GM12878 (cell line): ENCODE measurements around the gene DENND6B. TPM values are rescaled to one million over a fixed set of nuclear protein-coding genes. Genes with fewer than 3 reads are reported as not detected.
A peak's percentile ranks its signal among the peaks of the same experiment; 100 is the strongest.

Experiments
- ATAC-seq: fragments of 200-7000 bp; cut with Tn5 transposase; 3 replicates; pipeline ENCODE4 v1.9.1; 2020; ENCODE audit warnings: mild to moderate bottlenecking, moderate library complexity
- BruUV-seq: library from RNA; stranded (reverse); fragments of 400-500 nt; replicated peaks from 2 replicates; lab custom pipeline; 2021; lab: Mats Ljungman, UMichigan
- CTCF ChIA-PET: fragments of 300-600 bp; sonication (Branson Sonifier 250); formaldehyde crosslinking; extraction: SDS; loops from one replicate; lab custom pipeline; 2021; ENCODE audit warnings: inconsistent platforms; lab: Yijun Ruan, JAX
- POLR2A ChIA-PET: fragments of 350-600 bp; formaldehyde crosslinking; extraction: SDS; loops from one replicate; lab custom pipeline; 2021; ENCODE audit warnings: inconsistent platforms; lab: Charles Lee
- RAD21 ChIA-PET: fragments of 300-600 bp; sonication (Branson Sonifier 250); formaldehyde crosslinking; loops from one replicate; lab custom pipeline; 2023; ENCODE audit warnings: antibody characterized with exemption; ENCODE audit not compliant: unreplicated experiment; lab: Charles Lee
- SMC1A ChIA-PET: fragments of 300-600 bp; sonication (Branson Sonifier 250); formaldehyde crosslinking; loops from one replicate; lab custom pipeline; 2023; ENCODE audit not compliant: unreplicated experiment, uncharacterized antibody; lab: Charles Lee
- DNase-seq: peaks from one replicate; pipeline ENCODE4 v3.0.0-alpha.2; 2011; ENCODE audit warnings: low read depth, low spot score
- FAIRE-seq: peaks from 3 replicates; lab custom pipeline; 2011; peaks lifted over from hg19 to GRCh38; lab: Jason Lieb, UNC
- H2AFZ ChIP-seq: 2 replicates; pipeline ENCODE4 v1.6.0; 2011; ENCODE audit warnings: low read depth, low read length, control low read depth; ENCODE audit not compliant: control insufficient read depth
- H3K27ac ChIP-seq: 2 replicates; pipeline ENCODE4 v1.5.1; 2011; ENCODE audit warnings: control low read depth; ENCODE audit not compliant: control insufficient read depth, insufficient read depth
- H3K27me3 ChIP-seq, 2 experiments: replicated peaks in 1 of 2; 2 replicates each; pipeline versions ENCODE4 v1.6.0 to v1.6.1; 2011; ENCODE audit warnings: low read length in 1 of 2; ENCODE audit not compliant: control insufficient read depth in 2 of 2, insufficient read depth in 2 of 2
- H3K36me3 ChIP-seq, 2 experiments: 2 replicates each; pipeline ENCODE4 v1.5.1; 2011; ENCODE audit warnings: low read length in 1 of 2; ENCODE audit not compliant: control insufficient read depth in 2 of 2, insufficient read depth in 2 of 2
- H3K4me1 ChIP-seq: 2 replicates; pipeline ENCODE4 v1.6.1; 2011; ENCODE audit warnings: mild to moderate bottlenecking, low read length, moderate library complexity, mixed read lengths; ENCODE audit not compliant: control insufficient read depth, insufficient read depth
- H3K4me2 ChIP-seq: 2 replicates; pipeline ENCODE4 v1.6.0; 2011; ENCODE audit warnings: control low read depth; ENCODE audit not compliant: control insufficient read depth, insufficient read depth
- H3K4me3 ChIP-seq: fragments of 200-600 bp; sonication (generic); 2 replicates; pipeline ENCODE4 v1.5.1; 2016
- H3K79me2 ChIP-seq: 2 replicates; pipeline ENCODE4 v1.6.0; 2011; ENCODE audit warnings: low read length; ENCODE audit not compliant: control insufficient read depth, insufficient read depth
- H3K9ac ChIP-seq: 2 replicates; pipeline ENCODE4 v1.8.0; 2011; ENCODE audit warnings: low read length, control low read depth, mixed read lengths; ENCODE audit not compliant: control insufficient read depth, insufficient read depth
- H3K9me3 ChIP-seq: replicated peaks from 3 replicates; pipeline ENCODE4 v1.5.1; 2011; ENCODE audit warnings: mild to moderate bottlenecking, low read length; ENCODE audit not compliant: control insufficient read depth, insufficient read depth
- H4K20me1 ChIP-seq: 2 replicates; pipeline ENCODE4 v1.6.0; 2011; ENCODE audit not compliant: control insufficient read depth, insufficient read depth
- BHLHE40 ChIP-seq, 2 experiments: fragments of 450-650 bp in 1 of 2; IDR thresholded peaks; 2 replicates each; pipeline ENCODE4 v1.6.1; 2011 to 2017; ENCODE audit warnings: low read depth in 2 of 2, borderline replicate concordance in 1 of 2, improper control_type of control experiment in 1 of 2, low read length in 1 of 2, mild to moderate bottlenecking in 1 of 2
- WGBS: methylation state at CpG from one replicate; pipeline ENCODE4 v1.1.6; 2016; ENCODE audit warnings: low lambda C conversion rate; ENCODE audit not compliant: insufficient replicate concordance, insufficient coverage; ENCODE audit errors: missing lambda C conversion rate; 5-methylcytosine and 5-hydroxymethylcytosine counted together
- in situ Hi-C: fragments of 300-500 bp; cut with MboI; formaldehyde crosslinking; loops from 9 replicates; pipeline ENCODE4 v1.14.3; 2018; ENCODE audit warnings: mixed read lengths
- intact Hi-C: fragments of 100-400 bp; cut with micrococcal nuclease; formaldehyde crosslinking; loops from one replicate; pipeline ENCODE4 v1.14.2; 2022; ENCODE audit not compliant: unreplicated experiment
- polyA plus RNA-seq, 11 experiments: library from polyadenylated mRNA; depleted of rRNA in 4 of 11; unstranded in 6 of 11; stranded (reverse) in 5 of 11; fragments of >200 nt; fragmentation: Nextera tagmentation in 4 of 11; fragmentation: Illumina TruSeq in 1 of 11; extraction: Ambion mirVana in 4 of 11; extraction: Trizol in 1 of 11; gene quantifications; 1 replicate in 1 of 11; 2 replicates in 10 of 11; pipeline versions ENCODE4 v1.2.1 to v1.2.3, GENCODE V29; 2011 to 2016; ENCODE audit warnings: inconsistent platforms in 2 of 11, missing spikeins in 2 of 11, low read depth in 1 of 11
- total RNA-seq, 4 experiments: library from RNA; depleted of rRNA in 3 of 4; stranded (reverse); fragments of >200 nt in 3 of 4; fragmentation: Illumina TruSeq in 1 of 4; extraction: Trizol in 1 of 4; gene quantifications; 2 replicates each; pipeline versions ENCODE4 v1.2.1 to v1.2.3, GENCODE V29; 2013 to 2021
- TF ChIP-seq, protein P1 (sequence below): IDR thresholded peaks from 2 replicates; pipeline ENCODE4 v1.6.1; 2012; ENCODE audit warnings: improper control_type of control experiment, low read depth, low read length; ENCODE audit not compliant: insufficient replicate concordance

DENND6B gene
- total and polyA plus RNA-seq, 10 of the 15 experiments (the other 5 are each of a cell fraction or from before 2014, with no cell fraction given) = 0.72 to 11.3 (median 6.2) TPM

DNA sequence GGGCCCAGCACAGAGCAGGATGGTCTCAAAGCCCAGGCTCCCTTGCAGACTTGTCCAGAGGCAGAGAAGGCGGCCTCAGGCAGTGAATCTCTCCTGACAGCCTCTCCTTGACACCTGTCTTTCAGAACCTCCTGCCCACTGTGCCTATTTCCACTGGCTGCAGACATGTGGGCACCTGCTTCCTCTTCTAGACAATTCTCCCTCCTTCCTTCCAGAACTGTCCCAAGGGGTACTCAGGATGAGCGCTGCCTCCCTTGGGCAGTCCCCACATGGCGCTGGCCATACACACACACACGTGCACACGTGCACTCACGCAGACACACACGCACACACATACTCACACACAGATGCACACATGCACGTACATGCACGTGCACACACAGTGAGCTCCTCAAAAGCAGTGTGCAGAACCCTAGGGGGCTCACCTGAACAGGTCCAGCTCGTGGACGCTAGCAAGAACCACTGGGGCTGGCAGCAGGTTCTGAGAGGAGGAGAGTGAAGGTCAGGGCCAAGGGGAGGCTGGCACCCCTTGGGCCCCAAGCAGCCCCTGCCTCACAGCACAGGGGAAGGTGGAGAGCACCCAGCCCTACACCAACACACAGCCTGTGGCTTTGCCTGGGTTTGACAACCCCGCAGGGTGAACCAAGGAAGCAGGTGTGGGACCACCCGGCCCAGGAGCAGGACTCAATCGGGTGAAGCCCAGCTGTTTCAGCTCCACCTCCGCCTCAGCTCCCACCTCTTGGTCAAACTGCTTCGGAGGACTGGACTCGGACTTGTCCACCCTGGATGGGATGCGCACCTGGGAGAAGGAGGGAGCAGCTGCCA, 11.3 kb downstream of the DENND6B start:
- Histone ChIP-seq H3K4me3 (peak overlapping the region; percentile 70; the same call in 1 of the 2 replicates), H3K36me3 (no peaks in the 10 kb centered on the region), H3K4me2 (peak overlapping the region; percentile 99), H4K20me1 (no peaks in the 10 kb centered on the region), H3K27ac (peak overlapping the region; percentile 94), H3K27me3 (no peaks in the 10 kb centered on the region), H3K9ac (peak overlapping the region; percentile 88), H3K79me2 (peaks cover 13% of the 10 kb centered on the region), H3K9me3 (no peaks in the 10 kb centered on the region), H2AFZ (no peak overlapping the region), H3K4me1 (peaks cover 13% of the 10 kb centered on the region)
- FAIRE-seq = no peak
- 50% methylated on average over 18 of the region's 18 CpGs for WGBS
- intact Hi-C loops (no loop called here), in situ Hi-C loops (no loop called here)
- ChIA-PET SMC1A (interaction anchor here (1.2 to 2.8 kb wide), 3 partner anchors 9 to 26 kb away, joined by 3 to 9 read pairs (median 6); no protein-coding TSS in a partner anchor), RAD21 (interaction anchor here (0.6 to 2.5 kb wide), 4 partner anchors 9 to 63 kb away, joined by 3 to 13 read pairs (median 3); no protein-coding TSS in a partner anchor), CTCF (interaction anchor here (0.9 to 1.9 kb wide), 7 partner anchors 9 to 44 kb away, joined by 3 to 9 read pairs (median 4); no protein-coding TSS in a partner anchor), POLR2A (interaction anchor here (0.6 to 1.9 kb wide), 7 partner anchors 10 to 210 kb away, joined by 3 to 11 read pairs (median 3); partner anchors contain the start of gene SCO2)
- no peak for DNase-seq
- BruUV-seq = no TSS peak
- TF ChIP-seq BHLHE40 (IDR thresholded peaks at IDR 0.05; ENCODE audit: borderline replicate concordance in 1 of 2, low read depth in 2 of 2, low read length in 1 of 2) = peak; percentile 84 to 90
- TF ChIP-seq, protein P1, sequence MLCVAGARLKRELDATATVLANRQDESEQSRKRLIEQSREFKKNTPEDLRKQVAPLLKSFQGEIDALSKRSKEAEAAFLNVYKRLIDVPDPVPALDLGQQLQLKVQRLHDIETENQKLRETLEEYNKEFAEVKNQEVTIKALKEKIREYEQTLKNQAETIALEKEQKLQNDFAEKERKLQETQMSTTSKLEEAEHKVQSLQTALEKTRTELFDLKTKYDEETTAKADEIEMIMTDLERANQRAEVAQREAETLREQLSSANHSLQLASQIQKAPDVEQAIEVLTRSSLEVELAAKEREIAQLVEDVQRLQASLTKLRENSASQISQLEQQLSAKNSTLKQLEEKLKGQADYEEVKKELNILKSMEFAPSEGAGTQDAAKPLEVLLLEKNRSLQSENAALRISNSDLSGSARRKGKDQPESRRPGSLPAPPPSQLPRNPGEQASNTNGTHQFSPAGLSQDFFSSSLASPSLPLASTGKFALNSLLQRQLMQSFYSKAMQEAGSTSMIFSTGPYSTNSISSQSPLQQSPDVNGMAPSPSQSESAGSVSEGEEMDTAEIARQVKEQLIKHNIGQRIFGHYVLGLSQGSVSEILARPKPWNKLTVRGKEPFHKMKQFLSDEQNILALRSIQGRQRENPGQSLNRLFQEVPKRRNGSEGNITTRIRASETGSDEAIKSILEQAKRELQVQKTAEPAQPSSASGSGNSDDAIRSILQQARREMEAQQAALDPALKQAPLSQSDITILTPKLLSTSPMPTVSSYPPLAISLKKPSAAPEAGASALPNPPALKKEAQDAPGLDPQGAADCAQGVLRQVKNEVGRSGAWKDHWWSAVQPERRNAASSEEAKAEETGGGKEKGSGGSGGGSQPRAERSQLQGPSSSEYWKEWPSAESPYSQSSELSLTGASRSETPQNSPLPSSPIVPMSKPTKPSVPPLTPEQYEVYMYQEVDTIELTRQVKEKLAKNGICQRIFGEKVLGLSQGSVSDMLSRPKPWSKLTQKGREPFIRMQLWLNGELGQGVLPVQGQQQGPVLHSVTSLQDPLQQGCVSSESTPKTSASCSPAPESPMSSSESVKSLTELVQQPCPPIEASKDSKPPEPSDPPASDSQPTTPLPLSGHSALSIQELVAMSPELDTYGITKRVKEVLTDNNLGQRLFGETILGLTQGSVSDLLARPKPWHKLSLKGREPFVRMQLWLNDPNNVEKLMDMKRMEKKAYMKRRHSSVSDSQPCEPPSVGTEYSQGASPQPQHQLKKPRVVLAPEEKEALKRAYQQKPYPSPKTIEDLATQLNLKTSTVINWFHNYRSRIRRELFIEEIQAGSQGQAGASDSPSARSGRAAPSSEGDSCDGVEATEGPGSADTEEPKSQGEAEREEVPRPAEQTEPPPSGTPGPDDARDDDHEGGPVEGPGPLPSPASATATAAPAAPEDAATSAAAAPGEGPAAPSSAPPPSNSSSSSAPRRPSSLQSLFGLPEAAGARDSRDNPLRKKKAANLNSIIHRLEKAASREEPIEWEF = no peak
- peak; percentile 5 for ATAC-seq
